Activated CD4-positive, alpha-beta T cell treated with anti-CD3 and anti-CD28 coated beads for 48 hours (primary cell): ENCODE measurements around the gene CDCP1.

Source experiments
- DNase-seq: peaks from one replicate; pipeline ENCODE4 v3.0.0-alpha.2; 2020

The CDCP1 gene

DNA sequence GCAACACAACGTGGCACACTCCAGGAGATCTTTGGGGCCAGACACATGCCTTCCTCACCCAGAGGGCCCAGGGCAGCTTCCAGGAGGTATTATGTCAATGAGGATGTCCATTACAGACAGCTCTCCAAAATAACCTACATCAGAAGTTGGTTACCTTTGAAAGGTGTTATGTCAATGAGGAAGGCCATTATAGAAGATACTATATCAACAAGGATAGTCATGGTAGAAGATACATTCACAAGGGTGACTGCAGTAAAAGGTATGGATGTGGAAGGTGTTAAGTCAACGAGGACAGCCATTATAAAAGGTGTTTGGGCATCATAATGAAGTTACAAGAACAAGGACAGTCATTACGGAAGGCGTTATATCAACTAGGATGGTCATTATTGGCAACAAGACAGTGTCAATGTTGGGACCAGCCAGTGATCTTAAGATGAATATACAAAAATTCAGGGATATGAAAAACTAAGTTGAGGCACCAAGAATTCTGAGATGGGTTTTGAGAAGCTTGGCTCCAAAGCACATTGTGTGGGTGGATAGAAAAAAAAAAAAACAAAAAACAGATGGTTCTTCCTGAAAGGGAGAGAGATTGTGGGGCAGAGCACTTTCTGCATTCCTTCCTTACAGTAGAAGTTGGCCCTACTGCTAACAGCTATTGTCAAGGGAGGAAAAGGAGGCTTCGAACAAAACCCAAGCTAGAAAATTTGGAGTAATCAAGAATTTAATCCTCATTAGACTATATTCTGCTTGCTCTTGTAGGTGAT is 11.2 kb downstream of the CDCP1 start:
- no peak for DNase-seq

DNA sequence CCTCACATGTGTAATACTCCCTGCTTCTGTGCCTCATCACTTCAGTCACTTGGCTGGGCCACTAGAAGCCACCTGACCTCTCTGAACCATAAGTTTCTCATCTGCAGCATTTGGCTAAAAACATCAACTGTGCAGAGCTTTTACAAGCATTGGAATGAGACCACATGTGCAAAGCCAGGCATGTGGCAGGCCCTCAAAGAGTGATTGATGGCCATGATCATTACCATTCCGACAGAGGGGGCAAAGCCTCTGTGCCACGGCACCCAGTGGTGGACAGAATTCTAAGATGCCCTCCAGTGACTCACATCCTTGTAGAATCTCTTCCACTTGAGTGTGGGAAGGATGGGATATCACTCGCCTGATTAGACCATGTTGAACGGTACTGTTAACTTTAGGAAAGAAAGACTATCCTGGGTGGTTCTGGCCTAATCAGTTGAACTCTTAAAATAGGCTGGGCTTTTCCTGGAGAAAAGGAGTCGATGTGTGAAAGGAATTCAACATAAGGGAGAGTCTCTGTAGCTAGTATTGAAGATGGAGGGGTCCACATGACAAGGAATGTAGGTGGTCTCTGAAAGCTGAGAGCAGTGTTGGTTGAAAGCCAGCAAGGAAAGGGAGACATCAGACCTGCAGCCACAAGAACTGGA is 13.5 kb downstream of the CDCP1 start:
- DNase-seq, result no peak

DNA sequence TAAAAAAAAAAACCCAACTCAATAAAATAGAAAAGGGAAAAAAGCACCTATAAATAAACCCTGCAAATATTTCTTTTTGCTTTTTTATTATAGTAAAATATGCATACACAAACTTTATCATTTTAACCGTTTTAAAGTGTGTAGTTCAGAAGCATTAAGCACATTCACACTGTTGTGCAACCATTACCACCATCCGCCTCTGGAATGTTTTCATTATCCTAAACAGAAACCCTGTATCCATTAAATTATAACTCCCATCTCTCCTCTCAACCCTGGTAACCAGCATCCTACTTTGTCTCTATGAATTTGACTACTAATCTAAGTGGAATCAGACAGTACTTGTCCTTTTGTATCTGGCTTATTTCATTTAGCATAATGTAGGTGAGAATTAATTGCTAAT is 15.0 kb downstream of the CDCP1 start:
- DNase-seq, result no peak

DNA sequence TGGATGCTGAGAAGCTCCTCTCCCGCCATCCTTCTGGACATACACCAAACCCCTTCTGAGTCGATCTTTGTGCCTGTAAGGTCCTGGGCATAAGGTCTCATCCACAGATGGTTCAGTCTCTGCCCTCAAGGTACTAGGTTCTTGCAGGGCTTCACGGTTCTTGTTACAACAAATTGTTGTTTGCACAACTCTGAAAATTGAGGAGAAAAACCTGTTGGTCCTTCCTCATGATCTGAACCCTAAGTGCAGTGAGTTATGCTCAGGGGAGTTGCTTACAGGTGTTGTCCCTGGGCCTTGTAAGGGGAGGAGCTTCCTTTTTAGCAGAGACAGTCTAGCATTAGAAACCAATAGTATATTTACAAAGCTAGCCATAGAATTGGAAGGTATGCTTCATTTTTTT is 15.7 kb downstream of the CDCP1 start:
- DNase-seq, result no peak

DNA sequence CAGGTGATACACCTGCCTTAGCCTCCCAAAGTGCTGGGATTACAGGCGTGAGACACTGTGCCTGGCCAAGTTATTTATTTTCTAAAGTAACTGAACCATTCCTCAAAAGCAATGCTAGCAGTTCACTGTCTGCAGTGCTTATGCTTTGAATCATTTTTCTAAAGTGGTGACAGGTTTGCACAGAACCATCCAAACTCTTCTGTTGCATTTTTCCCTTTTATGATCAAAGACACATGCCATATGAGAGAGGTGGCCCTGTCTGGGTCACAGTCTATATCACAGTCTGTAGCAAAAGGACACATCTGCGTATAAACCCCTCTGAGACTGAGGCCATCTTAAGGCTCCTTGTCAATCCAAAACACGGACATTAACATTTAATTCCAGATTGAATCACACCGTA is 17.2 kb downstream of the CDCP1 start:
- DNase-seq, result no peak

DNA sequence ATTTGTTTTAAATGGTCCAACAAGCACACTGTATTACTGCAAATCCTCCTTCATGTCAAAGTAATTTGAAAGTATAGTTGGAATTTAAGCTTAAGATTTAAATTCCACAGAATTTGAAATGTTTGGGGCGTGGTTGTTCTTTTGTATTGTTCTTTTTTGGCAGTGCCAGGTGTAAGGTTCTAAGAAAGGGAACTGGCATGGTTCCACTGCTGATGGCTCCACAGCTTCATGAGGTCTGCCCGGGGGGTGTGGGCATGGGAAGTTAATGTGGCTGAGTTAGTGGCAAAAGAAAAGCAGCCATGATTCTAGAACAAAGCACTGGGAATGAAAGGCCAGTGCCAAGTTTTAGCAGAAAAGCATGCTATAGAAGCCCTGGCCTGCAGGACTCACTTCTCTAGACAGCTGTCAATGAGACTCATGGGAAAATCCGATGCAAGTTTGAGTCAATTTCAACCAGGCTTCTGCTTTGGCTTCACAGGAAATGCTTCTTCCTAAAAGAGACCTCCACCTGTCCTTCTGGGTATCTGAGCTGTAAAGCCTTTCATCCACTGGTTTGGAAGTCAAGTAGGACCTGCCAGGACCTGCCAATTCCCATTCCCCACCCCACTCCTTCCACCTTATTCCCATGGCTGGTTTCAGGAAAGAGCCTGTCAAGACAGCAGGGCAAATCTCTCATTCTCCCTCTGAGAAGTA is 18.9 kb downstream of the CDCP1 start:
- no peak for DNase-seq

DNA sequence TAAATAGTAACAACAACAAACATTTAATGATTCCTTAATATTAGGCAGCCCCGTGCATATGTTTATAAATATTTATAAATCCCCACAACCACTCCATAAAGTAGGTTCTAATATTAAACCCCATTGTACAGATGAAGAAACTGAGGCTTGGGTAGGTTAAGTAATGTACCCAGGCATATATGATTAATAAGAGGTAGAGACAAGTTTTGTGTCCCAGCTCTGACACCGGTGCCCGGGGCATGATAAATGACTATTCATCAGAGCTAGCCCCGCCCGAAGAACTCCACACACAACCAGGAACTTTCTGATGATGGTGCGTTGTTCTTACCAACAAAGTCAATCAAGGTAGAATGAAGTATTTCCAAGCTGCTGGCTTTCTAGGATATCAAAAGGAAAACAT is 19.4 kb downstream of the CDCP1 start:
- DNase-seq, result no peak

DNA sequence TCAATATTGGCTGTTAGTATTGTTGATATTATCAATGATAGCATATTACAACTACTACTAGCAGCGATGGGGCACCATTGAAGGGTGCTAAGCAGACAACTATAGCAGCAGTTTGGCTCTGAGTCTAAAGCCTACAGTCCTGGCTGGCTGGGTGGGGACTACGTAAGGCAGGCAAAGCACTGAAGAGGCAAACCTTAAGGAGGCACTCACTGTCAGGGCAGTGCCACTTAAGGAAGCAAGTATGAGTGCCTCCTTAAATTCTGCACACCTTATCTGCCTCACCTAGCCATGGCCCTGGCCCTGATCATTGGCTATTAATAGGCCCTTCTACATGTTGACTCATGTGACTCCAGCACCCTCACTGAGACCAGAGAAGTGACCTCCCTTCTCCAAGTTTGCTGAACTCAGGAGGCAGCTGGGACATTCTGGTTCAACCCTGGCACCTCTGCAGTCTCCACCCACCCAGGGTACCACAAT is 20.6 kb downstream of the CDCP1 start:
- no peak for DNase-seq

DNA sequence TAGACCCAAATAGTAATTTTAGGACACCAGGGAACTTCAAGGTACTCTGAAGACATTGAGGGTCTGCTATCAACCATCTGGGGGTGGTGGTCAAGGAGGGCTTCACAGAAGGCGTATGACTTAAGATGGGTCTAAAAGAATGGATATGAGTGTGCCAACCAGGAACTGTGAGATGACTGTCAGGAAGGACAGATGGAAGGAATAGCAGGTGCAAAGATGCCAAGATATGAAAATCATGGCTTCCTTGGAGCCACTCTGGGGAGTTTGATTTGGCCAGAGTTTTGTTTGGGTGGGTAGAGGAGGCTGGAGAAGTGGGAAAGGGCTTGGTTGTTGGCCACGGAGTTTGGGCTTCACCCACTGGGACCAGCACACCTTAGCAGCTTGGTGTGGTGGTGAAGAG is 21.2 kb downstream of the CDCP1 start:
- no peak for DNase-seq

DNA sequence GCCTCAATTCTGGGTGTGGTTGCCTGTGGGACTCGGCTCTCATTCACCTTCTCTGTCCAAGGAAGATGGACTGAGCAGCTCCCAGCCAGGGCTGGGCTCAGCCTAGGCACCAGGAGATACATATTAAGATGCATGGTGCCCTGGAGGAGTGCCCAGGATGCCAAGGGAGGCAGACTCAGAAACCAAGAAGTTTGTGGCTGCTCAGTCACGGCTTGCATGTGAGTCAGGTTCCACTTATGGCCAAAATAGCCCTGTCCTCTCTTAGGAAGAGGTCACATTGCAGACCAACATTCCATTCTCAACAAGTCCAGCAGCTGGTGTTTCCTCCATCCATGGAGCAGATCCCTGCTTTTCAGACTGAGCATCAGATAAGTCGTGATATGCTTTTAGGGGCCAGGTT is 21.8 kb downstream of the CDCP1 start:
- no peak for DNase-seq

DNA sequence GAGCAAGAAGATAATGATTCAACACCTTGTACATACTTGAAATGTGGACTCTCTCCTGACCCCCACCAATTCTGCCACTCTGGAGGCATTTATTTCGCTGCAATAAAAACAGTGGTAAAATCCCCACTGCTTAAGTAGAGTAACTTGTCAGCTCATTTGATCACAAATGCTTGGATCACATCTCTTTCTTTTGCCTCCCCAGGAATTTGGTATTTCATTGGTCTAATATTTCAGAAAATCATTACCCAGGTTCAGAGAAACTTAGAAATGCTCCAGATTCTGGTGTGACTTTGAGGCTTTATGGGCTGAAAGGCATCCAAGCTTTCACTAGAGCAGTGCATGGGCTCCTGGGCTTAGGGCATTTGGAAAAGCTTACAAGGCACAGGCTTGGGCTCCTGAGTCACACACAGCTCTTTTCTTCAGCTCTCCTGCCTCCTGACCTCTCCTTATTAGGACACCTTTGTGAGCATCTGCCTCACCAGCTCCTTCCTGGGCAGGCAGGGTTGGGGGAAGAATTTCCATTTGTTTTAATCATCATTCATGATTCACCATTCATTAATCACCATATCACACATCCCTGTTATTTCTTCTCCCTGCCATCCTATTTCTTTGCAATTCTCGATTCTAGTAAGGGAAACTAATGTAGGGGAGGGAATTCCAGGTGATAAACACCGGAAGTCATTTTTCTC is 22.5 kb downstream of the CDCP1 start:
- DNase-seq, result no peak

DNA sequence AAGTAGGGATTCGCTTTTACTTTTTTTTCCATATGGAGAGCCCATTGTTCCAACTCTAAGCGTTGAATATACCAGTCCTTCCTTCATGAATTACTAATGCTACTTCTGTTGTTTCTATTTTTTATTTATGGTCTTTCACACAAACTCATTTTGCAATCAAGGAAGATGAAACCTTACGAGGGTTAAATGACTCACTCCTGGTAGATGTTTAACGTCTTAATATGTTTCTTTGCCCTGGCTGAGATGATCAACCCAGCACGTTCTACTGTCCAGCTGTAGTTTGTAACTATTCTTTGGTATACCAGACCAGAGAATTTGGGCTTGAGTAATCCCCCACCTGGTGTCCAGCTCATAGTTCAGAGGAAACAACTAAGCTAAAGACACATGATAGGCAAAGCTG is 23.1 kb downstream of the CDCP1 start:
- DNase-seq, result no peak

DNA sequence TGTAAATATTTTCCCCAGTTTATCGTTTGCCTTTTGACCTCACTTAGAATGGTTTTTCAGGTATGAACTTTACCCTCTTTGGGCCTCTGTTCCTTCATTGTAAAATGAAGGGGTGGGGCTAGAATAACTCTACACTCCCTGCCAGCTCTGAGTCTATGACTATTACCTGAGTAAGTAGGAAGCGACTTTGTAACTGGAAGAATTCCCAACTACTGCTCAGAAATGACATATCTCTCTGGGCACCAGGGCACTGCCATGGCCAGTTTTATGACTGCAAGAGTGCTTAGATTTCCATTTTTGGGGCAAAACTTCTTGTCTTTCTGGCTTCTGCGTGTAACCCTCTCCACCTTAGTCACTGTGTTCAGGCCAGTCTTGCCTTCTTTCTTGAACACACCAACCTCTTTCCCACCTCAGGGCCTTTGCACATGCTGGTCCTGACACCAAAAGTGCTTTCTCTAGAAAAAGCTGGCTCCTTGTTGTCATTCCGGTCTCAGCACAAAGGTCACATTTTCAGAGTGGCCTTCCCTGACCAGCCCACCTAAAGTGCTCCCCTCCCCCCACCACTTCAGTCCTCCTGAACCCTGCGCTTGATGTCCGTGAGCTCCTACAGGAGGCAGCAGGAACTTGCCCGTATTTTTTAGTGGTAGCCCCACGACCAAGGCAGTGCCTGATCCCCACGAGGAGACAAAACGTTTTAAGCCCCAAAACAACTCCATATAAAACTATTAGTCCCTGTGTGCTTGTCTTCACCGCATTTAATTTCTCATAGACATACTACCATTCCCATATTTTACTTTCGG is 25.6 kb downstream of the CDCP1 start:
- no peak for DNase-seq

DNA sequence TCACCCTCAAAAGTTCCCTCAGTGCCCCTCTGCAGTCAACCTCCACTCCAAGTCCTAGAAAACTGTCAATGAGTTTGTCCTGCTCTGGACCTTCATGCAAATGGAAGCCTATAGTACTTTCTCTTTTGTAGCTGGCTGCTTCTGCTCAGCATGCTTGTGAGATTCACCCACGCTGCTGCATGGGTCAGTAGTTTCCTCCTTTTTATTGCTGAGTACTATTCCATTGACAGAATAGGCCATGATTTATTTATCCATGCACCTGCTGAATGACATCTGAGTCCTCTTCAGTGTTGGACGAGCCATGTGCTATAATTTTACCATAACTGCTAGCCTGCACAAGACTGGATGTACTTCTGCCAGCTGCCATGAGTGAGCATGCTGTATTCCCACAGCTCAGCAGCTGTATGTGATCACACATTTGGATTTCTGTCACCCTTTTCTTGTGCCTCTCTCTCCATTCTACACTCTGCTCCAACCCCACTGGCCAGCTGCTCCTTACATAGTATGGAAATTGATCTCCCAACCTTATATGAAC is 26.3 kb downstream of the CDCP1 start:
- DNase-seq, result no peak

DNA sequence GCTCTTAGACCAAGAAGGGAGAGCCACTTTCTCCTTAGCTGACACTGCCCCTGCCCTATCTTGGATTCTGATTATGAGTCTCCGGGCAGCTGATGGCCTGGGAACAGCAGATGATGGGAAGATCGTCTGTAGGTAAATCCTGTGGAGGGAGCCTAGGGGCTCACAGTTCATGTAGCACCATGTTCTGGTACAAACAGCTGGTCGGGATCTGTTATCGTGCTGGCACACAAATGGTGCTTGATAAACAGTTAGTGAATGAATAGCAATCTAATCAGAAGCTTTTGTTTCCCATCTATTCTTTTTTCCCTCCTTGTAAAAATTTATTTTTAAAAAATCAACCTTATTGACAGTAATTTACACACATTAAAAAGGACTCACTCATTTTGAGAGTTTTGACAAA is 26.8 kb downstream of the CDCP1 start:
- DNase-seq, result no peak

DNA sequence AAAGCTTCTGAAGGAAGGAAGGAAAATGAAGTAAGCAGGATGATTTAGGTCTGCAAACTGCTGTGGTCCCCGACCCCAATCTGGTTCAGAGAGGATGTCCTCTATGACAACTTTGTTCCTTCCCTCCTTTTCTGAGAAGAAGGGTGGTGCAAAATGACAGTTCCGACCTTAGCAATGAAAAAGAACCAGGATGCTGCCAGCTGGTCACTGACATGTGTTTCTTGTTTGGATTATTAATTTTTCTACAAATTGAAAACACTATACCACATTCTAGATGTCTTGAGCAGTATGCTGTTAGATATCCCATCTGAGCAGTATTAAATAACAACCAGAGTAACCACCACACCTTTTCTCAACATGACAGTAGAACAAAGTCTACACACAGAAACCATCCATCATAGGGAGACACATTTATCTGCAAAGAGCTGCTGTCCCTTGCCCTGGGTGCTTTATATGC is 27.5 kb downstream of the CDCP1 start:
- DNase-seq, result no peak

DNA sequence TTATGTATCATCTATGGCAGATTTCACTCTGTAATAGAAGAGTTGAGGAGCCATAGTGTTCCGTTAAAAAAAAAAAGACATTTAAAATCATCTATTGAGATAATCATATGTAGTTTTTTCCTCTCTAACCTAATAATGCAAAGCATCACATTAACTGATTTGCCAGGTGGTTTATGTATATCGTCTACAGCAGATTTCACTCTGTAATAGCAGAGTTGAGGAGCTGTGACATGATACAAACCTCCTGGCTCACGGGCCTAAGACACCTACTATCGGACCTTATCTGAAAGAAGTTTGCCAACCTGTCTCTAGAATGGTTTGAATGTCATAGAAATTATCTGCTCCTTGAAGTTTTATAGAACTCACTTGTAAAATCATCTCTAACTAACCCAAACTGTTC is 29.8 kb downstream of the CDCP1 start:
- no peak for DNase-seq

DNA sequence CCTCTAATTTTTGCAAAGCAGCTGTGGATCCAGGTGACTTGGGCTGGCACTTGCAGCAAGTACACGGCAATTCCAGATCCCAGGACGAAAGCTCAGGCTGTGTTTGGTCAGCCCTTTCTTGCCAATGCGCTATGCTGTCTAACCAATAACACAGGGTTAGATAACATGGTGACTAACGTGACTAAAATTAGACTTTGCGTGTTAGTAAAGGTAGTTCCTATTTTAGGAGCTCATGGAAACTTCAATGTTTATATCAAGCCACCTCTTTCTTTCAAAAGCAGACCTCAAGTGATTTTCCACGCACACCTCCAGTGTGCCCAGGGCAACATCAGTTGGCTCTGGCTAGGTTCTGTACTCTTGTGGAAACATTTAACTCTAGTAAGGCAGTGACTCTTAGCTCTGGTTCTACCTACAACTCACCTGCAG is 32.5 kb downstream of the CDCP1 start:
- peak; percentile 38 for DNase-seq

DNA sequence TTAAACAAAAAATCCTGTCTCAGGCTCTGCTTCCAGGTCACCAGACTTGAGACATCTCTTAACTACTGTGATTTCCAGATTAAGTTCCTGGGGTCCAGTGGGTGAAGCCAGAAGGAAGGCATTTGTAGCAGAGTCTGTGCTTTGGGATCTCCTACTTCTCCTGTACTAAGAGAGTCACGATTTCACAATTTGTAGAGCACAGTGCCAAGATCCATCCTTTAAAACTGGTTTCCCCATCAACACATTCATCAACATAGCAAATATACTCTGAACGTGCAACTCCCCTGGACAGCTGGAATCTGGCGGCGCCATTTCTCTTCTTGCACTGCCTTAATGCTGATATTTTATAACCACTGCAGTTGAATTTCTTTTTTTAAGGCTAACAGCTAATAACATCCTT is 33.2 kb downstream of the CDCP1 start:
- no peak for DNase-seq

DNA sequence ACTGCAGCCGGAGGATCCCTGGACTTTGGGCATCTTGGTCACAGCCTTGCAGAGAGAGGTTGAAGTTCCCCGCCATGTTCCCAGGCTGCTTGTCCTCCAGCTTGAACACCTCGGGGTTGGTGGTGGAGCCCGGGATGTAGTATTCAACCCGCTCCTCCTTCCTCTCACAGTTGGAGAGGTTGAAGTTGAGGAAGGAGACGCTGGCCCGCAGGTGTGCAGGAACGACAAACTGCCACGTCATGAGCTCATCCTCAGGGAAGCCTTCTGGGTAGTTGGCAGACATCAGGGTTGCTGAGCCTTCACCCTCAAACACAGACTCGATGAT is 35.7 kb downstream of the CDCP1 start:
- DNase-seq, result no peak

DNA sequence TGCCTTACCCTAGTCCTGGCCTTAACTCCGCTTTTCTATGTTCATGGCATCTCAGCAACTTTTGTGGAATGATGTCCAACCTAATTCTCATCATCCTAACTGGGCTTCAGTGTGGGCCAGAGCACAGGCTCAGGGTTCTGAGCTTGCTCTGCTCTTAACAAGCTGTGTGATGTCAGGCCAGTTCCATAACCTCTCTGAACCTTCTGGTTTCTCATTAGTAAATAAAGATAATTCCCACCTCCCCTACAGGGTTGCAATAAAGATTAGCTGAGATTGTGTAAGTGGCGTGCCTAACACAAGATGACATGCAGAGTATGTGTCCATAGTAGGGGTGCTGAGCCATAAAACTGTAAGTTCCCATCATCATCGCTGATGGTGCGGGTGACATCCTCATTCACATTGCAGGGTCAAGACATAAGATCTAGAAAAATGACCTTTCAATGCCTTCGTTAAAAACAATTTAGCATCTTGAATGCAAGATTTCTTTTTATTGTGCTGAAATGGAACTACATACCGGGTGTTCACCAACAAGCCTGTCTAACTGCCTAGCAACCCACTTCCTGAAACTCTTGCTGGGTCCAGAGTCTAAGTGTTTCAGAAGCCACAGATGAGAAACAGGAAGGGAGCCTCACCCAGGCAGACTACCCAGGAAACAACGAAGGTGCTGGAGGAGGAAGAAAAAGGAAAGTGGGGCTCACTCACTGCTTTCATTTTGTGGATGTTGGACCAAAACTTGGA is 36.2 kb downstream of the CDCP1 start:
- DNase-seq, result peak; percentile 48

DNA sequence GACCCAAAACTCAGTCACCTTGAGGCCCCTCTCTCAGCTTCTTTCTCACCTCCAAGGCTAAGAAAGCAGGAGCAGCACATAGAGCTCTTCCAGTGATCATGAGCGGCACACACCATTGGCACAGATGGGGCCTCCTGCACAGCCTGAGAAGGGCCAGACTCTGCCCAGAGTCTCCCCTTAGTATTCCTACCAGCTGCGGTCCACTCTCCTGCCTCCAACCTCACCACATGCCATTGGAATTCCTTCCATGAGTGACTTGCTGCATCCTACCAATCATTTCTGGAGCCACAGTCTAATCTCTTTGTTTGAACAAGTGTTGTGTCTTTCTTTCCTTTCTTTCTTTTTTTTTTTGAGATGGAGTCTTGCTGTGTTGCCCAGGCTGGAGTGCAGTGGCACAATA is 39.3 kb downstream of the CDCP1 start:
- DNase-seq, result no peak
